ENCODE data around the gene GATAD2A.
A peak's percentile ranks its signal among the peaks of the same experiment; 100 is the strongest.
"Not testable (repeated sequence)": the region's sequence is repeated elsewhere in the genome, so short reads cannot be mapped to it uniquely, and the experiment has no call there.

Gene GATAD2A

DNA sequence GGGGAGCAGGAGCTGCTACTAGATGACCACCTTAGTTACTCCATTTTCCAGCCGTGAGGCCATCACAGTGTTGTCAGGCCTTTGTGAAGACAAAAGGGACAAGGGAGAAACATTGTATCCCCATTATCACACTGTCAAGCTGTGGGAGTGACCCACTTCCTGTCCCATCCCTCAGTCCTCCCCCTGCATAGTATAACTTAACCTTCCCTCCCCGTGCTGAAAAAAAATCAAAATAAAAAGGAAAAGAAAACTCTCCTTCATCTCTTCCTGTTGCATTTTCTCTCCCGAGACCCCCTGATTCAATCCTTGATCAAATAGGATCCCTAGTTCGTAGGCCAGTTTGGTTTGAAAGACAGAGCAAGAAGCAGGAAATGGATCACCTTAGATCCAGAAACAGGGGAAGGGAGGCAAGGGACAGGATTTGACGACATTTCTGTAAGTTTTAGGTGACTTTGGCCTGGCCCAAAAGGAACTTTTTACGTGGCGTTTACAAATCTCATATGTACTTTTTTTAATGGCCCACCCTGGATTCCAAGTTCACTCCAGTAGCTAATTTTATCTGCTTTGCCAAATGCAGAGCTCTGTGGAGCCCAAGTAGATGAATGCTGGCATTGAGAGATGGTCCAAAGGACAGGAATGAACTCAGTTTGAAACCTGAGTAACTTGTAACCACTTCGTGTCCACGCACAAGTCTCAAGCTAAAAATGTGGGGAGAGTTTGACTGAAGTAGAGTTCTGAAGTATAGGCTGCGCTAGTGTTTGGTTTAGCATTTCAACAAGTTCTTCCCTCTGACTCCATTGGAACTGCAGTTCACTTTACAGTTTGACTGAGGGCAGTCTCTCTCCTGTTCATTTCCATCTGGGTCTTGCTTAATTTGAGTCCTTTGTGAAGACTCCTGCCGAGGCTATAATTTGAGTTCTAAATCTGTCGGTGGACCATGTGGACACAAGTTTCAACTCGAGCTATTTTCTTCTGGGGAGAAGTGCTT is 16.6 kb upstream of the GATAD2A start:
- no peak for DNase-seq (ENCODE audit: low read depth)
- TF ChIP-seq, protein P1, sequence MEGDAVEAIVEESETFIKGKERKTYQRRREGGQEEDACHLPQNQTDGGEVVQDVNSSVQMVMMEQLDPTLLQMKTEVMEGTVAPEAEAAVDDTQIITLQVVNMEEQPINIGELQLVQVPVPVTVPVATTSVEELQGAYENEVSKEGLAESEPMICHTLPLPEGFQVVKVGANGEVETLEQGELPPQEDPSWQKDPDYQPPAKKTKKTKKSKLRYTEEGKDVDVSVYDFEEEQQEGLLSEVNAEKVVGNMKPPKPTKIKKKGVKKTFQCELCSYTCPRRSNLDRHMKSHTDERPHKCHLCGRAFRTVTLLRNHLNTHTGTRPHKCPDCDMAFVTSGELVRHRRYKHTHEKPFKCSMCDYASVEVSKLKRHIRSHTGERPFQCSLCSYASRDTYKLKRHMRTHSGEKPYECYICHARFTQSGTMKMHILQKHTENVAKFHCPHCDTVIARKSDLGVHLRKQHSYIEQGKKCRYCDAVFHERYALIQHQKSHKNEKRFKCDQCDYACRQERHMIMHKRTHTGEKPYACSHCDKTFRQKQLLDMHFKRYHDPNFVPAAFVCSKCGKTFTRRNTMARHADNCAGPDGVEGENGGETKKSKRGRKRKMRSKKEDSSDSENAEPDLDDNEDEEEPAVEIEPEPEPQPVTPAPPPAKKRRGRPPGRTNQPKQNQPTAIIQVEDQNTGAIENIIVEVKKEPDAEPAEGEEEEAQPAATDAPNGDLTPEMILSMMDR (IDR thresholded peaks at IDR 0.05; ENCODE audit: low read length, missing control alignments): no peak
- no peak overlapping the region for H3K4me3 ChIP-seq (replicated peaks; ENCODE audit: low read depth, low read length)

DNA sequence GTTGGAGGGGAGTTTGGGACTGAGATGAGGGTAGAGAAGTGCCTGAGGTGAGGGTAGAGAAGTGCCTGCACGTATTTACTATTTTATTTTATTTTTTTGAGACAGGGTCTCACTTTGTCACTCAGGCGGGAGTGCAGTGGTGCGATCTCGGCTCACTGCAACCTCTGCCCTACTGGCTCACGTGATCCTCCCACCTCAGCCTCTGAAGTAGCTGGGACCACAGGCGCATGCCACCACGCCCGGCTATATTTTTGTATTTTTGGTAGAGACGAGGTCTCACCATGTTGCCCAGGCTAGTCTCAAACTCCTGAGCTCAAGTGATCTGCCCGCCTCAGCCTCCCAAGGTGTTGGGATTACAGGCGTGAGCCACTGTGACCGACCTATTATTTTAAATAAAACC is 15.8 kb upstream of the GATAD2A start:
- H3K4me3 ChIP-seq (replicated peaks; ENCODE audit: low read depth, low read length): not testable (repeated sequence)

DNA sequence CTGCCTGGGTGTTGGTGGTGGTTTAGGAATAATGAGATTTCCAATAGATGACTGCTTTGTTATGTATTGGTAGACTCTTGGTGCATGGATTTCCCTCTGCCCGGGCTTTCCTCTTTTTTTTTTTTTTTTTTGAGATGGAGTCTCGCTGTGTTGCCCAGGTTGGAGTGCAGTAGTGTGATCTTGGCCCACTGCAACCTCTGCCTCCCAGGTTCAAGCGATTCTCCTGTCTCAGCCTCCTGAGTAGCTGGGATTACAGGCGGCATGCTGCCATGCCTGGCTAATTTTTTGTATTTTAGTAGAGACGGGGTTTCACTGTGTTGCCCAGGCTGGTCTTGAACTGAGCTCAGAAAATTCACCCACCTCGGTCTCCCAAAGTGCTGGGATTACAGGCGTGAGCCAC is 11.1 kb upstream of the GATAD2A start:
- not testable (repeated sequence) for DNase-seq (ENCODE audit: low read depth); H3K4me3 ChIP-seq (replicated peaks; ENCODE audit: low read depth, low read length)

More for the DNA sequence above, 15.8 kb upstream of the GATAD2A start:
- not testable (repeated sequence) for DNase-seq (ENCODE audit: low read depth)

DNA sequence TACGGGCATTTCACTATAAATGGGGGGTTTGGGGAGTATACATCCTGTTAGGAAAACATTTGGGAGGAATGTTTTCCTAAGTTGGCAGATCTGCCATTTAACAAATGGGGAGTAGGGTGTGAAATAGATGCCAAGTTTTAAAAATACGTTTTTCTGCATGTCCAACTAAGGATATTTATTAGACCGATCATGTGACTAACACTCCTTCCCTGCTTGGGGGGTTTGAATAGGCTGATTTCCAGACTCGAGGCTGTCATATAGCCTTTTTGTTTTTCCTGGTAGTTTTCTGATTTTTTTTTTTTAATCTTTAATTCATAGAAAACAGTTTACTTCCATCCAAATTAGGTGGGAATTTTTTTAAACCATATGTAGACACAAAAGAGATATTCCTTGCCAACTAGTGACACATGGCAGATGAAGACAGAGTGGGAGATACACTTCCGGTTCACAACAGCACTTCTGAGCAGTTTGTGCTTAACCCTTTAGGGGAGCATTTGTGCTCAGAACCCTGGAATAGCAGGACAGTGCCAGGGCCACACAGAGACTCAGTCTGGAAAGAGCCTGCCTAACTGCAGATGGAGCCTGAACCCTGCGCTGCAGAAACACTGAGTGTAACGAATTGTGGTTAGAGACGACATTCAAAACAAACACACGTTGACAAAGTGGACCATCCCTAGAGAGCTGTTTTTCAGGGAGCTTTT is 5.6 kb upstream of the GATAD2A start:
- DNase-seq (ENCODE audit: low read depth): peak; percentile 65
- H3K4me3 ChIP-seq (replicated peaks; ENCODE audit: low read depth, low read length): no peak overlapping the region
- TF ChIP-seq, protein P1 (IDR thresholded peaks at IDR 0.05; ENCODE audit: low read length, missing control alignments): no peak

DNA sequence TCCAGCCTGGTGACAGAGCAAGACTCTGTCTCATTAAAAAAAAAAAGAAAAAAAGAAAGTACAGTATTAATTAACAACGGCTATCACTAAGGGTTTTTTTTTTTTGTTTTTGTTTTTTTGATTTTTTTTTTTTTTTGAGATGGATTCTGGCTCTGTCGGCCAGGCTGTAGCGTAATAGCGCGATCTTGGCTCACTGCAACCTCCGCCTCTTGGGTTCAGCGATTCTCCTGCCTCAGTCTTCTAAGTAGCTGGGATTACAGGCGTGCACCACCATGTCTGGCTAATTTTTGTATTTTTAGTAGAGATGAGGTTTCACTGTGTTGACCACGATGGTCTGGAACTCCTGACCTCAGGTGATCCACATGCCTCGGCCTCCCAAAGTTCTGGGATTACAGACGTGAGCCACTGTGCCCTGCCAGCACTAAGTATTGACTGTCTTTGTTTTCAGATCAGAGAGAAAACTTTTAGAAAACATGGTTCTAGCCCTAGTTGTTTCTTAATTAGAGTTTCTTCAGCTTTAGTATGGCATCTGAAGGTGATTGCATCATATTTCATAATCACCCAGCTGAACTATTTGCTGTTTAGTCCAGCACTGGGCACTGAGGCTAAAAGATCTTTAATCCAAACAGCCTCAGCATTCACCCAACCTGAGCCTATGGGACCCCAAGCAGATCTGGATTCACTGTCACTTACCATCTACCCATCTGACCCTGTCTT is 2.7 kb upstream of the GATAD2A start:
- peak; percentile 52 for DNase-seq (ENCODE audit: low read depth)
- TF ChIP-seq, protein P1 (IDR thresholded peaks at IDR 0.05; ENCODE audit: low read length, missing control alignments): no peak
- H3K4me3 ChIP-seq (replicated peaks; ENCODE audit: low read depth, low read length): no peak overlapping the region

DNA sequence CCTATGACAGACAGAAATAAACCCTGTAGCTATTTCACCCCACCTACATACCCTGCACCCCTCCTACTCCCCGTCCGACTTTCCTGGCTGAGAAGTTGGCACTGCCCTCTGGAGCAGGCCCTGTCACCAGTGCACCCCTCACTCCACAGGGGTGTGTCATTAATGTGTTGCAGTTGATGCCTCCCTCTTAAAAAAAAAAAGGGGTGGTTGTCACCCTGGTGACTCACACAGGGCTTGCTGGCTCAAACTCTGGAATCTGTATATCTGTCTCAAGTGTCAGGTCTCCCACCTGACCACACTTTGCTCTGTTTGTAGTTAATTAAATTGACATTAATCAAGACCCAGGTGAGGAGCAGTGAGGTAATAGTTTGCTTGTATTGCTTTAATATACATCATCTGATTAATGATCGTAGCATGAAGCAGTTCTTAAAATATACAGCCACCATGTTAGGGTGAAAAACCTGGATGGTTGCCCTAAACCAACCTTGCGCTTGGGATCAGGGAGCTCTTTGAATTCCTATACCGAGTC is 2.0 kb upstream of the GATAD2A start:
- no peak overlapping the region for H3K4me3 ChIP-seq (replicated peaks; ENCODE audit: low read depth, low read length)
- DNase-seq (ENCODE audit: low read depth): no peak
- TF ChIP-seq, protein P1 (IDR thresholded peaks at IDR 0.05; ENCODE audit: low read length, missing control alignments): no peak

DNA sequence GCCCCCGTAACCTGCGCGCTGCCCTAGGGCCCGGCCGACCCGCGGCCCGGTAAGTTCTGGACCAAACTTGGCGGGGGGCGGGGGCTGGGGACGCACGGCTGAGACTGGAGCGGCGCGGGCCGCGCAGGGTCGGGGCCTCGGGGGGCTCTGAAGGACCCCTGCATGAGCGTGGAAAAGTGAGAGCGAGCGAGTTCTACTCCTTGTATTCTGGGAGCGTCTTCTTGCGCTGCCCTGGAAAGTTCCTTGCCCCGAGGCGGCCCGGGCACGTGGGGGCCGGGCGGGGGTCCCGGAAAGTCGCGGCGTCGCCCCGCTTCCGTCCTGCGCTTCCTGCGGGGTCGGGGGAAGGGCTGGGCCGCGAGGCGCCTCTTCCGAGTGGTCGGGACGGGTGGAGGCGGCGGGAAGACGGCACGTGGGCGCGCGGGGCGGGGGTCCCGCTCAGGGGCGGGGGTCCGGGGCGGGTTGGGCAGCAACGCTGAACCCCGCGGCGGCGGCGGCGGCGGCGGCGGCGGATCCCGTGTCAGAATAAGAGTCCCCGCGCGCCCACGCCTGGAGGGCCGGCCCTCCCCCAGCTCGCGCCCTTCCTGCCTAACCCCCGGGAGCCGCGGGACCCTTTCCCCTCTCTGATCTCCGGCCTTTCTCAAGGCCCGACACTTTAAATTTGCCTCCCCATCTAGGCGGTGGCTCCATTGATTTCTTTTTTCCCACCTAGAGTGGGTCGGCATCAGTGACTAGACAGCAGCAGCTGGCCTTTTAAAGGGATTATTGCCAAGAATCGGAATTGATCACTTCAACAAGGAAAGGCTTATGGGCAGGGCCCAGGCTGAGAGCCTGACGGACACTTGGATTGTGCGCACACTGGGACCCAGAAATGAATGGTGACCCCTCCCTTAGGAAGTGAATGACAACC is 749 bp downstream of the GATAD2A start:
- peak overlapping the region; percentile 78 for H3K4me3 ChIP-seq (replicated peaks; ENCODE audit: low read depth, low read length)
- TF ChIP-seq, protein P1 (IDR thresholded peaks at IDR 0.05; ENCODE audit: low read length, missing control alignments): no peak
- DNase-seq (ENCODE audit: low read depth): peak; percentile 52

Data from fibroblast of pulmonary artery (primary cell).